ENCODE results near the gene TUG1. TPM values are rescaled to one million over a fixed set of nuclear protein-coding genes. Genes with fewer than 3 reads are reported as not detected.

Gene TUG1
- total and polyA plus RNA-seq, 8 donors = 18.2 to 49.1 (median 23.0) TPM

DNA sequence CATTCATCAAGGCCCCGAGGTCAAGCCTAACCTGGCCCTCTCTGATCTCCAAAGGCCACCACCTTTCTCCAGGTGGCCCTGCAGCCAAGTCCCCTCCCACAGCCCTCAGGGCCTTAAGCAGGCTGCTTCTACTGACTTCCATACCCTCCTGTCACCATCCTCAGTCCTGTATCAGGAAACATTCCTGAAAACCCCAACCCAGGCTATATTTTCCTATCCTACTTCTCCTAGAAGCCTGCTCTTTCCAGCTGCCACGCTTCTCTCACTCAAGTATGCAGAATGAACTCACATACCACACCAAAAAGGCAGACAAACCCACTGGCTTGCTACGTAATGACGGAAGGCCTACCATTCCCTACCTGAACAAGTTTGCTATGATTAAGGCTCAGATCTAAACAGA lies 24.1 kb upstream of the TUG1 start:
- Histone ChIP-seq H3K36me3 (peaks cover 4 to 76% (median 43%) of the 10 kb centered on the region in 3 donors), H3K4me1 (no peaks in the 10 kb centered on the region), H3K27me3 (no peaks in the 10 kb centered on the region), H3K9me3 (no peaks in the 10 kb centered on the region), H3K27ac (no peak overlapping the region), H3K4me3 (no peak overlapping the region)
- WGBS, 2 donors = 90 to 95% methylated on average over 4 of the region's 4 CpGs
- no peak for ATAC-seq
- intact Hi-C loops (cut with DNase I) = loop anchor here in 2 of 3 donors (5.0 to 10.0 kb wide), 2 partner anchors 142 to 210 kb away; no protein-coding TSS in a partner anchor
- DNase-seq = no peak
- TF ChIP-seq, protein P1, sequence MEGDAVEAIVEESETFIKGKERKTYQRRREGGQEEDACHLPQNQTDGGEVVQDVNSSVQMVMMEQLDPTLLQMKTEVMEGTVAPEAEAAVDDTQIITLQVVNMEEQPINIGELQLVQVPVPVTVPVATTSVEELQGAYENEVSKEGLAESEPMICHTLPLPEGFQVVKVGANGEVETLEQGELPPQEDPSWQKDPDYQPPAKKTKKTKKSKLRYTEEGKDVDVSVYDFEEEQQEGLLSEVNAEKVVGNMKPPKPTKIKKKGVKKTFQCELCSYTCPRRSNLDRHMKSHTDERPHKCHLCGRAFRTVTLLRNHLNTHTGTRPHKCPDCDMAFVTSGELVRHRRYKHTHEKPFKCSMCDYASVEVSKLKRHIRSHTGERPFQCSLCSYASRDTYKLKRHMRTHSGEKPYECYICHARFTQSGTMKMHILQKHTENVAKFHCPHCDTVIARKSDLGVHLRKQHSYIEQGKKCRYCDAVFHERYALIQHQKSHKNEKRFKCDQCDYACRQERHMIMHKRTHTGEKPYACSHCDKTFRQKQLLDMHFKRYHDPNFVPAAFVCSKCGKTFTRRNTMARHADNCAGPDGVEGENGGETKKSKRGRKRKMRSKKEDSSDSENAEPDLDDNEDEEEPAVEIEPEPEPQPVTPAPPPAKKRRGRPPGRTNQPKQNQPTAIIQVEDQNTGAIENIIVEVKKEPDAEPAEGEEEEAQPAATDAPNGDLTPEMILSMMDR (IDR thresholded peaks at IDR 0.05) = no peak
- no peak for FAIRE-seq

DNA sequence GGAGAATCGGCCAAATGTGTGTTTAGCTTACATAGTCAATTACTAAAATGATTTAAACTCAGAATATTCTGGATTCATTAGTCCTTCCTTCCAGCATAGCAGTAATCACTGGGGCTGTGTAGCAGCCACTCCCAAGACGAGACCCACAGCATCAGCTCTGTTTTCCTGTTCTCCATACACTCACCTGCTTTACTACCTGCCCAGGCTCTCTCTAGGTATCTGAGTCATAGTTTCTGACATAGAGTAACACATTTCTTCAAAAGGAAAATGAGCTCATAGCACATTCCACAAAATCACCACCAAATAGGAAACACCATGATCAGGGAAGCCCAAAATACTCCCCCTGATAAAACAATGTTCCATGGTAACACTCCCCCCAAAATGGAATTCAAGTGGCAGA lies 23.4 kb upstream of the TUG1 start:
- TF ChIP-seq, protein P1 (IDR thresholded peaks at IDR 0.05) = no peak
- H3K4me1 ChIP-seq = no peaks in the 10 kb centered on the region
- 86 to 96% methylated on average over 2 of the region's 2 CpGs for WGBS, 2 donors
- H3K27me3 ChIP-seq = no peaks in the 10 kb centered on the region
- no peaks in the 10 kb centered on the region for H3K9me3 ChIP-seq
- peaks cover 0 to 70% (median 43%) of the 10 kb centered on the region in 3 donors for H3K36me3 ChIP-seq
- FAIRE-seq (no peak), DNase-seq (no peak), ATAC-seq (no peak)
- intact Hi-C loops (cut with DNase I) = loop anchor here in 2 of 3 donors (5.0 to 10.0 kb wide), 2 partner anchors 142 to 209 kb away; no protein-coding TSS in a partner anchor
- H3K27ac ChIP-seq = no peak overlapping the region
- H3K4me3 ChIP-seq = no peak overlapping the region

DNA sequence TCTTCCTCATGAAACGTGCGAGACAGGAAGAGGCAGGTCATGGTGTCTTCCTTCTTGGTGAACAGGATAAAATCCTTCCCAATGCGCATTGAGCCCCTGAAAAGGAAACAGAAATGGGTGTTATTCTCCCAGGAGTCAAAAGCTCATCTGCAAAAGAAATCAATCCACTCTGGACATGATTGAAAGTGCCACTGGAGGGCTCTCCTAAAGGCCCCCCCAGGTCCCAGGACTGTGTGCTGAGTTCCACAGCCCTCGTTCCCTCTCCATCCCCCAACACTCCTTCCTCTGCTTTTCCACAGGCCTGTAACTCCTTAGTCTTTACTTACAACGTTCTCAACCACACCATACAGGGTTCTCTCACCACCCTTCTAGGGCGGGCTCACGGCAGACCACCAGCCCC lies 22.7 kb upstream of the TUG1 start:
- Histone ChIP-seq H3K27me3 (no peaks in the 10 kb centered on the region), H3K27ac (no peak overlapping the region), H3K4me1 (no peaks in the 10 kb centered on the region), H3K9me3 (no peaks in the 10 kb centered on the region), H3K36me3 (peaks cover 0 to 63% (median 37%) of the 10 kb centered on the region in 3 donors), H3K4me3 (no peak overlapping the region)
- 70 to 78% methylated on average over 7 of the region's 7 CpGs for WGBS, 2 donors
- intact Hi-C loops (cut with DNase I) = loop anchor here in 2 of 3 donors (5.0 to 10.0 kb wide), 2 partner anchors 141 to 208 kb away; no protein-coding TSS in a partner anchor
- TF ChIP-seq, protein P1 (IDR thresholded peaks at IDR 0.05) = no peak
- FAIRE-seq (no peak), ATAC-seq (no peak), DNase-seq (no peak)

DNA sequence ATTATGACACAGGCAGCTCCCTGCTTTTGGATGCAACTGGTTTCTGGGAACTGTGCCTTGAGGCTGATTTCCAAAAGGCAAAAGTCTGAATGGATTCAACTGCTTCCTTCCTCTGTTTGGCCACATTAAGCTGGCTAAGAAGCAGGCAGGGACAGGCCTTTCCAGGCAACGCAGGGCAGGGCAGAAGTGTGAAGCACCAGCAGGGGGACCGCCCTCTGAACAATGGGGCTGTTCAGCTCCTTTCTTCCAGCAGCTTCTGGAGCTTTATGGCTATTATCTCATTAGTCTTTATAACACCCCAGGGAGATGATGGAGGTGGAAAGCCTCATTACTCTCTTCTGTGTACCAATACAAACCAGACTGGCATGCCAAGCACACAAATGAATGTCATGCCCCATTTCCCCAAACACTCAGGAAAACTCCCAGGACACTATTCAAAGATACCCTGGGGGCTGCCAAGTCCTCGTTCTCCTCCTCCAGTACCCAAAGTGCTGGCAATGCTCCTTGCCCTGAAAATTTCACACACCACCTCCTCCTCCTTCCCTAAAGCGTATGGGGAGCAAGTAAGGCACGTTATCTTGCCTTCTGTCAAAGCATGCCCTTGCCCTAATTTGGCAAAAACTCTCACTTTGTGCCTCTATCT lies 21.8 kb upstream of the TUG1 start:
- Histone ChIP-seq H3K4me1 (no peaks in the 10 kb centered on the region), H3K36me3 (peaks cover 0 to 54% (median 27%) of the 10 kb centered on the region in 3 donors), H3K4me3 (no peak overlapping the region), H3K27ac (no peak overlapping the region), H3K9me3 (no peaks in the 10 kb centered on the region), H3K27me3 (no peaks in the 10 kb centered on the region)
- TF ChIP-seq, protein P1 (IDR thresholded peaks at IDR 0.05) = no peak
- FAIRE-seq (no peak), ATAC-seq (peak in 2 of 4 donors; percentile 30 to 62), DNase-seq (no peak)
- intact Hi-C loops (cut with DNase I) = loop anchor here in 2 of 3 donors (5.0 to 10.0 kb wide), 2 partner anchors 140 to 208 kb away; no protein-coding TSS in a partner anchor
- 80 to 82% methylated on average over 5 of the region's 5 CpGs for WGBS, 2 donors
